HEK293 (cell line): ENCODE data around the gene SAMD11.
A peak's percentile ranks its signal among the peaks of the same experiment; 100 is the strongest.

Experiments
- GLIS1 ChIP-seq: fragments of 450-650 bp; formaldehyde crosslinking; IDR thresholded peaks from 2 replicates; pipeline ENCODE4 v1.5.1; 2016; ENCODE audit warnings: missing biosample characterization, missing genetic modification characterization
- SCRT1 ChIP-seq: fragments of 450-650 bp; formaldehyde crosslinking; IDR thresholded peaks from 2 replicates; pipeline ENCODE4 v1.5.1; 2016; ENCODE audit warnings: missing biosample characterization, missing genetic modification characterization, borderline replicate concordance
- WT1 ChIP-seq: fragments of 450-650 bp; formaldehyde crosslinking; IDR thresholded peaks from 2 replicates; pipeline ENCODE4 v1.5.1; 2016; ENCODE audit warnings: missing biosample characterization, missing genetic modification characterization
- ZBTB8A ChIP-seq: fragments of 450-650 bp; formaldehyde crosslinking; IDR thresholded peaks from 2 replicates; pipeline ENCODE4 v1.5.1; 2016; ENCODE audit warnings: missing biosample characterization, missing genetic modification characterization
- ZFP3 ChIP-seq: fragments of 450-650 bp; formaldehyde crosslinking; IDR thresholded peaks from 2 replicates; pipeline ENCODE4 v1.5.1; 2016; ENCODE audit warnings: low read depth, missing biosample characterization, missing genetic modification characterization
- ZNF121 ChIP-seq: fragments of 450-650 bp; formaldehyde crosslinking; IDR thresholded peaks from 2 replicates; pipeline ENCODE4 v1.5.1; 2016; ENCODE audit warnings: missing biosample characterization, missing genetic modification characterization
- ZNF157 ChIP-seq: fragments of 450-650 bp; formaldehyde crosslinking; IDR thresholded peaks from 2 replicates; pipeline ENCODE4 v1.5.1; 2016; ENCODE audit warnings: missing biosample characterization, missing genetic modification characterization
- ZNF354C ChIP-seq: fragments of 450-650 bp; formaldehyde crosslinking; IDR thresholded peaks from 2 replicates; pipeline ENCODE4 v1.5.1; 2016; ENCODE audit warnings: missing biosample characterization, missing genetic modification characterization, low read depth, borderline replicate concordance
- ZNF433 ChIP-seq: fragments of 450-650 bp; formaldehyde crosslinking; IDR thresholded peaks from 2 replicates; pipeline ENCODE4 v1.5.1; 2016; ENCODE audit warnings: missing biosample characterization, missing genetic modification characterization, low read depth
- ZNF48 ChIP-seq: fragments of 450-650 bp; formaldehyde crosslinking; IDR thresholded peaks from 2 replicates; pipeline ENCODE4 v1.5.1; 2016; ENCODE audit warnings: missing biosample characterization, missing genetic modification characterization
- ZNF501 ChIP-seq: fragments of 450-650 bp; formaldehyde crosslinking; IDR thresholded peaks from 2 replicates; pipeline ENCODE4 v1.5.1; 2016; ENCODE audit warnings: missing biosample characterization, missing genetic modification characterization
- ZNF600 ChIP-seq: fragments of 450-650 bp; formaldehyde crosslinking; IDR thresholded peaks from 2 replicates; pipeline ENCODE4 v1.5.1; 2016; ENCODE audit warnings: missing biosample characterization, missing genetic modification characterization
- ZNF621 ChIP-seq: fragments of 450-650 bp; formaldehyde crosslinking; IDR thresholded peaks from 2 replicates; pipeline ENCODE4 v1.5.1; 2017; ENCODE audit warnings: missing biosample characterization, missing genetic modification characterization
- ZNF670 ChIP-seq: fragments of 450-650 bp; formaldehyde crosslinking; IDR thresholded peaks from 2 replicates; pipeline ENCODE4 v1.5.1; 2016; ENCODE audit warnings: missing biosample characterization, missing genetic modification characterization, low read depth
- ZNF785 ChIP-seq: fragments of 450-650 bp; formaldehyde crosslinking; IDR thresholded peaks from 2 replicates; pipeline ENCODE4 v1.5.1; 2016; ENCODE audit warnings: missing biosample characterization, missing genetic modification characterization
- ZNF843 ChIP-seq: fragments of 450-650 bp; formaldehyde crosslinking; IDR thresholded peaks from 2 replicates; pipeline ENCODE4 v1.5.1; 2016; ENCODE audit warnings: missing biosample characterization, missing genetic modification characterization
- ZXDB ChIP-seq: fragments of 450-650 bp; formaldehyde crosslinking; IDR thresholded peaks from 2 replicates; pipeline ENCODE4 v1.5.1; 2016; ENCODE audit warnings: missing biosample characterization, missing genetic modification characterization
- TF ChIP-seq, protein P1 (sequence below): fragments of 450-650 bp; formaldehyde crosslinking; IDR thresholded peaks from 2 replicates; pipeline ENCODE4 v1.5.1; 2016; ENCODE audit warnings: missing biosample characterization, missing genetic modification characterization
- TF ChIP-seq, protein P2 (sequence below): fragments of 450-650 bp; formaldehyde crosslinking; IDR thresholded peaks from 2 replicates; pipeline ENCODE4 v1.5.1; 2017; ENCODE audit warnings: missing biosample characterization, missing genetic modification characterization
- TF ChIP-seq, protein P3 (sequence below): fragments of 450-650 bp; formaldehyde crosslinking; IDR thresholded peaks from 2 replicates; pipeline ENCODE4 v1.5.1; 2016; ENCODE audit warnings: missing biosample characterization, missing genetic modification characterization
- TF ChIP-seq, protein P4 (sequence below): fragments of 450-650 bp; formaldehyde crosslinking; IDR thresholded peaks from 2 replicates; pipeline ENCODE4 v1.5.1; 2016; ENCODE audit warnings: missing biosample characterization, missing genetic modification characterization
- TF ChIP-seq, protein P5 (sequence below): fragments of 450-650 bp; formaldehyde crosslinking; IDR thresholded peaks from 2 replicates; pipeline ENCODE4 v1.5.1; 2016; ENCODE audit warnings: missing biosample characterization, missing genetic modification characterization, borderline replicate concordance

Gene SAMD11

DNA sequence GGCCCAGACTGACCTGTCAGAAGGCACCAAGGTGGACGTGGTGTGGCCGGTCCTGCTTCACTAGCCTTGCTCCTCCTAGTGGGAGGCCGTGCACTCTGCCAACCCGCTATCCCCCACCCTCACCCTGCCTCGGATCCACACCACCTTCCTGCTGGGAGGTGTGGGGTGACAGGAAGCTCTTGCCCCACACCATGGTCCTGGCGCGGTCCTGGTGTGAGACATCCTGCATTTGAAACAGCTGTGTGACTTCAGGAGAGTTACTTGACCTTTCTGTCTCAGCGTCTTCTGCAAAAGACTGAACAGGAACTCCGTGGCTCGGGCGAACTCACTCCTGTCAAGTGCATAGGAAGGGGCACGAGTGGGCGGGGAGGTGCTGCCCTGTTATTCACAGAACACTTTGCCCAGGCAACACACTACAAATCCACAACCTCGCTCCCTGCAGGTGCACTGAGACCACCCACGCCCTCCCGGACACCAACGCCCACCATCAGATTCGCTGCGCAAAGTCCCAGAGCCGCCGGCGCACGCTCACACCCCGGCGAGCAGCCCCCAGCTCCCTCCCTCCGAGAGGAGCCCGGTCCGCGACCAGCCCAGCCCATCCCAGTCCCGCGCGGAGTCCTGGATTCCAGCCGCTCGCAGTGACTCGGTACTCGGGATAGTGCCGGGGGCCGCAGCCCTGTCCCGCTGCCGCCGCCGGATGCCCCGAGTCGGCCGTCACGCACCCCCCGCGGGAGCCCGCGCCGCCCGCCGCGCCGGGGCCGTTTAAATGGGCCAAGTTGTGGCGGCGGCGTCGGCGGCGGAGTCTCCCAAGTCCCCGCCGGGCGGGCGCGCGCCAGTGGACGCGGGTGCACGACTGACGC is at the start of gene SAMD11 (continued):
- TF ChIP-seq, protein P1, sequence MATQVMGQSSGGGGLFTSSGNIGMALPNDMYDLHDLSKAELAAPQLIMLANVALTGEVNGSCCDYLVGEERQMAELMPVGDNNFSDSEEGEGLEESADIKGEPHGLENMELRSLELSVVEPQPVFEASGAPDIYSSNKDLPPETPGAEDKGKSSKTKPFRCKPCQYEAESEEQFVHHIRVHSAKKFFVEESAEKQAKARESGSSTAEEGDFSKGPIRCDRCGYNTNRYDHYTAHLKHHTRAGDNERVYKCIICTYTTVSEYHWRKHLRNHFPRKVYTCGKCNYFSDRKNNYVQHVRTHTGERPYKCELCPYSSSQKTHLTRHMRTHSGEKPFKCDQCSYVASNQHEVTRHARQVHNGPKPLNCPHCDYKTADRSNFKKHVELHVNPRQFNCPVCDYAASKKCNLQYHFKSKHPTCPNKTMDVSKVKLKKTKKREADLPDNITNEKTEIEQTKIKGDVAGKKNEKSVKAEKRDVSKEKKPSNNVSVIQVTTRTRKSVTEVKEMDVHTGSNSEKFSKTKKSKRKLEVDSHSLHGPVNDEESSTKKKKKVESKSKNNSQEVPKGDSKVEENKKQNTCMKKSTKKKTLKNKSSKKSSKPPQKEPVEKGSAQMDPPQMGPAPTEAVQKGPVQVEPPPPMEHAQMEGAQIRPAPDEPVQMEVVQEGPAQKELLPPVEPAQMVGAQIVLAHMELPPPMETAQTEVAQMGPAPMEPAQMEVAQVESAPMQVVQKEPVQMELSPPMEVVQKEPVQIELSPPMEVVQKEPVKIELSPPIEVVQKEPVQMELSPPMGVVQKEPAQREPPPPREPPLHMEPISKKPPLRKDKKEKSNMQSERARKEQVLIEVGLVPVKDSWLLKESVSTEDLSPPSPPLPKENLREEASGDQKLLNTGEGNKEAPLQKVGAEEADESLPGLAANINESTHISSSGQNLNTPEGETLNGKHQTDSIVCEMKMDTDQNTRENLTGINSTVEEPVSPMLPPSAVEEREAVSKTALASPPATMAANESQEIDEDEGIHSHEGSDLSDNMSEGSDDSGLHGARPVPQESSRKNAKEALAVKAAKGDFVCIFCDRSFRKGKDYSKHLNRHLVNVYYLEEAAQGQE, result no peak
- TF ChIP-seq ZNF354C (tag by site-specific recombination), result no peak
- TF ChIP-seq, protein P2, sequence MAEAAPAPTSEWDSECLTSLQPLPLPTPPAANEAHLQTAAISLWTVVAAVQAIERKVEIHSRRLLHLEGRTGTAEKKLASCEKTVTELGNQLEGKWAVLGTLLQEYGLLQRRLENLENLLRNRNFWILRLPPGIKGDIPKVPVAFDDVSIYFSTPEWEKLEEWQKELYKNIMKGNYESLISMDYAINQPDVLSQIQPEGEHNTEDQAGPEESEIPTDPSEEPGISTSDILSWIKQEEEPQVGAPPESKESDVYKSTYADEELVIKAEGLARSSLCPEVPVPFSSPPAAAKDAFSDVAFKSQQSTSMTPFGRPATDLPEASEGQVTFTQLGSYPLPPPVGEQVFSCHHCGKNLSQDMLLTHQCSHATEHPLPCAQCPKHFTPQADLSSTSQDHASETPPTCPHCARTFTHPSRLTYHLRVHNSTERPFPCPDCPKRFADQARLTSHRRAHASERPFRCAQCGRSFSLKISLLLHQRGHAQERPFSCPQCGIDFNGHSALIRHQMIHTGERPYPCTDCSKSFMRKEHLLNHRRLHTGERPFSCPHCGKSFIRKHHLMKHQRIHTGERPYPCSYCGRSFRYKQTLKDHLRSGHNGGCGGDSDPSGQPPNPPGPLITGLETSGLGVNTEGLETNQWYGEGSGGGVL, result no peak
- TF ChIP-seq ZFP3 (tag by site-specific recombination), result no peak
- TF ChIP-seq ZNF843 (tag by site-specific recombination), result 0 out of 2 replicates have a peak, but pooled peaks have one; percentile 27
- TF ChIP-seq ZNF157 (tag by site-specific recombination), result no peak
- no peak for TF ChIP-seq GLIS1 (tag by site-specific recombination)
- TF ChIP-seq ZNF433 (tag by site-specific recombination), result no peak
- 0 out of 2 replicates have a peak, but pooled peaks have one; percentile 33 for TF ChIP-seq ZNF501 (tag by site-specific recombination)
- peak; percentile 69 for TF ChIP-seq ZBTB8A (tag by site-specific recombination)
- TF ChIP-seq, protein P3, sequence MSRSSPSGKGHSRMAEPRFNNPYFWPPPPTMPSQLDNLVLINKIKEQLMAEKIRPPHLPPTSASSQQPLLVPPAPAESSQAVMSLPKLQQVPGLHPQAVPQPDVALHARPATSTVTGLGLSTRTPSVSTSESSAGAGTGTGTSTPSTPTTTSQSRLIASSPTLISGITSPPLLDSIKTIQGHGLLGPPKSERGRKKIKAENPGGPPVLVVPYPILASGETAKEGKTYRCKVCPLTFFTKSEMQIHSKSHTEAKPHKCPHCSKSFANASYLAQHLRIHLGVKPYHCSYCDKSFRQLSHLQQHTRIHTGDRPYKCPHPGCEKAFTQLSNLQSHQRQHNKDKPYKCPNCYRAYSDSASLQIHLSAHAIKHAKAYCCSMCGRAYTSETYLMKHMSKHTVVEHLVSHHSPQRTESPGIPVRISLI (tag by site-specific recombination), result no peak
- TF ChIP-seq SCRT1, result no peak
- TF ChIP-seq, protein P4, sequence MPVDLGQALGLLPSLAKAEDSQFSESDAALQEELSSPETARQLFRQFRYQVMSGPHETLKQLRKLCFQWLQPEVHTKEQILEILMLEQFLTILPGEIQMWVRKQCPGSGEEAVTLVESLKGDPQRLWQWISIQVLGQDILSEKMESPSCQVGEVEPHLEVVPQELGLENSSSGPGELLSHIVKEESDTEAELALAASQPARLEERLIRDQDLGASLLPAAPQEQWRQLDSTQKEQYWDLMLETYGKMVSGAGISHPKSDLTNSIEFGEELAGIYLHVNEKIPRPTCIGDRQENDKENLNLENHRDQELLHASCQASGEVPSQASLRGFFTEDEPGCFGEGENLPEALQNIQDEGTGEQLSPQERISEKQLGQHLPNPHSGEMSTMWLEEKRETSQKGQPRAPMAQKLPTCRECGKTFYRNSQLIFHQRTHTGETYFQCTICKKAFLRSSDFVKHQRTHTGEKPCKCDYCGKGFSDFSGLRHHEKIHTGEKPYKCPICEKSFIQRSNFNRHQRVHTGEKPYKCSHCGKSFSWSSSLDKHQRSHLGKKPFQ (tag by site-specific recombination), result peak; percentile 31; the same call in 1 of the 2 replicates
- TF ChIP-seq ZXDB, result 0 out of 2 replicates have a peak, but pooled peaks have one; percentile 24
- TF ChIP-seq, protein P5, sequence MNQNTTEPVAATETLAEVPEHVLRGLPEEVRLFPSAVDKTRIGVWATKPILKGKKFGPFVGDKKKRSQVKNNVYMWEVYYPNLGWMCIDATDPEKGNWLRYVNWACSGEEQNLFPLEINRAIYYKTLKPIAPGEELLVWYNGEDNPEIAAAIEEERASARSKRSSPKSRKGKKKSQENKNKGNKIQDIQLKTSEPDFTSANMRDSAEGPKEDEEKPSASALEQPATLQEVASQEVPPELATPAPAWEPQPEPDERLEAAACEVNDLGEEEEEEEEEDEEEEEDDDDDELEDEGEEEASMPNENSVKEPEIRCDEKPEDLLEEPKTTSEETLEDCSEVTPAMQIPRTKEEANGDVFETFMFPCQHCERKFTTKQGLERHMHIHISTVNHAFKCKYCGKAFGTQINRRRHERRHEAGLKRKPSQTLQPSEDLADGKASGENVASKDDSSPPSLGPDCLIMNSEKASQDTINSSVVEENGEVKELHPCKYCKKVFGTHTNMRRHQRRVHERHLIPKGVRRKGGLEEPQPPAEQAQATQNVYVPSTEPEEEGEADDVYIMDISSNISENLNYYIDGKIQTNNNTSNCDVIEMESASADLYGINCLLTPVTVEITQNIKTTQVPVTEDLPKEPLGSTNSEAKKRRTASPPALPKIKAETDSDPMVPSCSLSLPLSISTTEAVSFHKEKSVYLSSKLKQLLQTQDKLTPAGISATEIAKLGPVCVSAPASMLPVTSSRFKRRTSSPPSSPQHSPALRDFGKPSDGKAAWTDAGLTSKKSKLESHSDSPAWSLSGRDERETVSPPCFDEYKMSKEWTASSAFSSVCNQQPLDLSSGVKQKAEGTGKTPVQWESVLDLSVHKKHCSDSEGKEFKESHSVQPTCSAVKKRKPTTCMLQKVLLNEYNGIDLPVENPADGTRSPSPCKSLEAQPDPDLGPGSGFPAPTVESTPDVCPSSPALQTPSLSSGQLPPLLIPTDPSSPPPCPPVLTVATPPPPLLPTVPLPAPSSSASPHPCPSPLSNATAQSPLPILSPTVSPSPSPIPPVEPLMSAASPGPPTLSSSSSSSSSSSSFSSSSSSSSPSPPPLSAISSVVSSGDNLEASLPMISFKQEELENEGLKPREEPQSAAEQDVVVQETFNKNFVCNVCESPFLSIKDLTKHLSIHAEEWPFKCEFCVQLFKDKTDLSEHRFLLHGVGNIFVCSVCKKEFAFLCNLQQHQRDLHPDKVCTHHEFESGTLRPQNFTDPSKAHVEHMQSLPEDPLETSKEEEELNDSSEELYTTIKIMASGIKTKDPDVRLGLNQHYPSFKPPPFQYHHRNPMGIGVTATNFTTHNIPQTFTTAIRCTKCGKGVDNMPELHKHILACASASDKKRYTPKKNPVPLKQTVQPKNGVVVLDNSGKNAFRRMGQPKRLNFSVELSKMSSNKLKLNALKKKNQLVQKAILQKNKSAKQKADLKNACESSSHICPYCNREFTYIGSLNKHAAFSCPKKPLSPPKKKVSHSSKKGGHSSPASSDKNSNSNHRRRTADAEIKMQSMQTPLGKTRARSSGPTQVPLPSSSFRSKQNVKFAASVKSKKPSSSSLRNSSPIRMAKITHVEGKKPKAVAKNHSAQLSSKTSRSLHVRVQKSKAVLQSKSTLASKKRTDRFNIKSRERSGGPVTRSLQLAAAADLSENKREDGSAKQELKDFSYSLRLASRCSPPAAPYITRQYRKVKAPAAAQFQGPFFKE (tag by site-specific recombination), result no peak
- TF ChIP-seq ZNF600, result peak; percentile 94
- no peak for TF ChIP-seq ZNF785 (tag by site-specific recombination)
- TF ChIP-seq ZNF670 (tag by site-specific recombination), result no peak
- TF ChIP-seq ZNF48 (tag by site-specific recombination), result no peak
- TF ChIP-seq WT1 (tag by site-specific recombination), result no peak
- no peak for TF ChIP-seq ZNF121
- TF ChIP-seq ZNF621 (tag by site-specific recombination), result no peak
